M059J (cell line): ENCODE measurements around the gene SECISBP2L. TPM values are rescaled to one million over a fixed set of nuclear protein-coding genes. Genes with fewer than 3 reads are reported as not detected.

Experiments
- DNase-seq: peaks from one replicate; pipeline ENCODE4 v3.0.0-alpha.2; 2012; ENCODE audit warnings: low read depth
- total RNA-seq: library from RNA; depleted of rRNA; stranded (reverse); fragments of >200 nt; shearing (Covaris generic); gene quantifications from 2 replicates; pipeline ENCODE4 v1.2.3, GENCODE V29; 2014

SECISBP2L gene
- total RNA-seq, 1 experiment from 2014 or later = 19.7 TPM

GRCh38 chr15:49058559-49058958, 12.3 kb upstream of the SECISBP2L start:
- no peak for DNase-seq

DNA sequence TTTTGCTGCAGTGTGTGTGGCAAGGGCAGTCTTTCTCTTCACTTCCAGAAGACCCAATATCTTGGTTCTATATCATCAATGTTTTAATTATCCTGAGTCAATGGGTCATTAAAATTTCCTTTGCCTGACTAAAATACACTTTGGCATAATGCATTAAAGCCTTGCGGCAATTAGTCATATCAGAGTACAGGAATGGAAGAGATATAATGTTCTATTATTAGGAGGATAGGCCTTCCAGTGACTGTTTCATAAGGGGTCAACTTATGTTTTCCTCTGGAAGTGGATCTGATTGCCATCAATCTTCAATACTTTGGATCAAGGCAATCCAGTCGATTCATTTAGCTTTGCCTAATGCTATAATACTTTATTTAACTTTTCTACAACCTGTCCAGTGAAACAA, 9.4 kb upstream of the SECISBP2L start:
- no peak for DNase-seq

- DNase-seq = no peak
Measured at GRCh38 chr15:49052662-49053061, 6.4 kb upstream of the SECISBP2L start.

DNA sequence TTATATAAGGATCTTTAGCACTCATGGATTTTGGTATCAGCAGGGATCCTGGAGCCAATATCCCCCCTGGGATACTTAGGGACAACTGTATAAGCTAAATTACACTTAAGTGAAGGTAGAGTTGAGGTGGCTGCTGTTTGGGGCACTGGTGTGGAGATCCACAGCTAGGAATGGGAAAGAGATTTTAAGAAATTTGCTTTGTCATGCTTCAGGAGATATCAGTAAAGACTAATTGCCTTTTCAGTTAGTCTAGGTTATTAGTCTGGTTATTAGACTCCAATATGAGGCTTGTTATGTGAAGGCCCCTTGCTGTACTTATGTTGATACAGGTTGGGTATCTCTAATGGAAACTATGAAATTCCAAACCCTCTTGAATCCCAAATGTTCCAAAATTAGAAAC, 1.2 kb upstream of the SECISBP2L start:
- DNase-seq = no peak

GRCh38 chr15:49045751-49046219, 461 bp downstream of the SECISBP2L start:
- DNase-seq = peak; percentile 65

DNA sequence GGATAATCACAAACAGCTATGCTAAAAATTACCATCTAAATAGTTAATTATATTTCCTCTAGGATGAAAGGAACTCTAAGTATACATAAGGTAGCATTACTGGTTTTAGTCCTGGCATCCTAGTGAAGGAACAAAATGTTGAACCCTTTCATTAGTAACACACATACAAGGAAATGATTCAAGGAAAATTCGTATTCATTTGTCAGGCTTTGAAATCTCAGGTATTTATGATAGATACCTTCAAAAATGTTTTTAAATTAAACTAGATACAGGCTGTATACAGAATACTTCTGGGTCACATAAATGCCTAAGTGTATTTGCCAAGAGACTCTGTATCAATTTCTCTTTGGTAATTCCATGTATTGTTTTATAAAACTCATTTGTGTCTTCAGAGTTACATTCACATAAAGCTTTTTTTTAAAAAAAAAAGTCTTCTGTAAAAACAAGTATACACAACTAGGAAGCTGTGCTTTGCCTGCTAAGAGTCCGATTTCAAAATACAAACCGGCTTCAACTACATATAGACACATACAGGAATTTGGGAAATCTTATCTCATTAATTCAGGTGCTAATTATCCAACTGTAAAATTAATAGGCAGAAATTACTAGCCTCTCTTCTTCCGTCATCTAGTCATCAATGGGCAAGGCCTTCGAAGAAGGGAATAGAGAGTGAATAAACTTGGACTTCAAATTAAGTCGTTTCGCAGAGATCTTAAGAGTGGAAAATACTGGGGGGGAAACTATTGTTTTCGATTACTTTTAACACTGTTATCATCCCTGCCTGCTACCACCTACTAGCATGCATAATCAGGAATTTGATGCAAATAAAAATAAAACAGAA, 1.3 kb downstream of the SECISBP2L start:
- DNase-seq = no peak

- DNase-seq = no peak
Measured at GRCh38 chr15:49044002-49044401, 2.2 kb downstream of the SECISBP2L start.

GRCh38 chr15:49042165-49042564, 4.1 kb downstream of the SECISBP2L start:
- DNase-seq = no peak

DNA sequence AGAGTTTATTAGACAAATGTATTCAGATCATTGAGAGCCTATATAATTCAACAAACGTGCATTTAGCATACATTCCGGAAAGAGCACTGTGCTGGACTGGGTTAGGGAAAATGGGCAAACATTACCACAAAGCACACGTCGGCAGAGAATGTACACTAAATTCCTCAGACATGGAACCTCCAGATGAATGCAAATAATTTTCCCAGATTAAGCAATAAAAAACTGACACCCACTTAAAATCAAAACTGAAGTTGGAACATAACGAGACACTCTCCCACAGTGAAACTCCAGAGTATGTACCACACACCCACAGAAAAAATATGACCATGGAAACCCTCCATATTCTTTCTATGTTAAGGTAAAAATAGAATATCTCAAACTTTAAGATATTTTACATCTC, 4.8 kb downstream of the SECISBP2L start:
- no peak for DNase-seq

- DNase-seq = no peak
Measured at GRCh38 chr15:49040151-49040550, 6.1 kb downstream of the SECISBP2L start.

DNA sequence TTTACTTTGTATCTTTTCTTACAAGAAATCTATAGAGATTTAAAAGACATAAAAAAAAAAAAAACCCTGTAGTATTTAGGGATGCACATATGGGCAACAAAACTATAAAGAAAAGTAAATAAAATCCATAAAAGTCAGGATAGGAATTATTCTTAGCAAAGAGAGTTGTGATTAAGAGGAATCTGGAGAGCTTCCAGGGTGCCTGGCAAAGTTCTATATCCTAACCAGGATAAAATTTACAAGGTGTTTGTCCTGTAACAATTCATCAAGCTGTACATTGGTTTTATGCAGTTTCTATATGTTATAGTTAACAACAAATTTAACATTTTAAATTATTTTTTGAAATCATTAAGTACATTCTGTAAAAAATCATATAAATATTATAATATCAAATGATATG, 7.9 kb downstream of the SECISBP2L start:
- peak; percentile 21 for DNase-seq

- peak; percentile 21 for DNase-seq
Measured at GRCh38 chr15:49037546-49037940, 8.7 kb downstream of the SECISBP2L start.

DNA sequence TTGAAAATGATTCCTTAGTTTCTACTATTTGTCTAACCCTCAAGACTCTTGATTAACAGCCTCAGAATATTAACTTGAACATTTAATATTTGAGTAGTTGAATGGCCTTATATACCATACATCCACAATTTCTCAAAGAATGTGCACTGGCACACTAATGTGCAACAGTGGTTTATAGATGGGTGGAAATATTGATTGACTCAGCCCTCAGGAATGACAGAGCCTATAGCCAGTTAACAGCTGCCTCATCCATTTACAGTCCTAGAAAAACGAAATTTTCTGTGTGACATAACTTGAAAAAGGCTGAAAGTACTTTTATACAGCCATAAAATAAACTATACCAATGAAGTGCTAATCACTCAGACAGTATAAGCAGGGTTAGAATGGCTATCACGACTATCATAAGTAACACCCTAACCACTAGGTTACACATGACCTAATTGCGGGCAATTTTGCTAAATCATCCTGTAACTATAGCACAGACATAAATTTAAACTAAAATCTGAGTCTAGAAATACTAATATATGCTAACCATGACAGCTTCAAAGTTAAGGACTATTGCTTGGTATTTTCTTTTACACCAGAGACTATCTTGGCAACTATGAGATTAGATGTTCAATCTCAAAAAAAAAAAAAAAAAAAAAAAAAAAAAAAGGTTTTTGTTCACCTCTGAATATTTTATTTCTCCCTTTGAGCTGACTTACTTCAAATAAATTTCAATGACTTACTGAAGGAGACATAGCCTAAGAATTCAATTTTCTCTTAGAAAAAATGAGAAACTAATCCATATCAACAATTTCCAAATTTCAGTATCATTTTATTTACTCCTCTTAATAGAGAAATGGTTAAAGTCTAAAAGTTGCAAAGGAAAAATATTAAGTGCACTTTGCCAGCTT, 9.3 kb downstream of the SECISBP2L start:
- DNase-seq = peak; percentile 19

GRCh38 chr15:49035825-49036224, 10.4 kb downstream of the SECISBP2L start:
- DNase-seq = no peak

- no peak for DNase-seq
Measured at GRCh38 chr15:49032601-49033145, 13.6 kb downstream of the SECISBP2L start.

DNA sequence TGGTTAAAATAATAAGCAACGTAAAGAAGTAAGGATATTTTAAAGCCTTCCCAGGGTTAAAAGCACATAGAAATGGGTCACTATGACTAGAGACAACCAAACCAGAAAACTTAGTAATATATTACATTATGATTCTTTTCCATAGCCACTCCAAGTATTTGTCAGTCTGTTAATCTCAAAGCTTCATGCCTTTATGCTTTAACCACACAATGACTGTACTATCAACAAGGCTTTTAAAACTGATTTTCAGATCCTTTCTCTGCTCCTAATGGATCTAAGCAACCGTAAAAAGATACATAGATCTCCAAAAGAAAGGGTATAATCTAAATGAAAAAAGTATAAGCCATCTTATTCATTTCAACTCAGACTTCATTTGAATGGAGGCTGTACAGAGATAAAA, 14.4 kb downstream of the SECISBP2L start:
- no peak for DNase-seq

- DNase-seq = no peak
Measured at GRCh38 chr15:49026700-49027099, 19.5 kb downstream of the SECISBP2L start.

DNA sequence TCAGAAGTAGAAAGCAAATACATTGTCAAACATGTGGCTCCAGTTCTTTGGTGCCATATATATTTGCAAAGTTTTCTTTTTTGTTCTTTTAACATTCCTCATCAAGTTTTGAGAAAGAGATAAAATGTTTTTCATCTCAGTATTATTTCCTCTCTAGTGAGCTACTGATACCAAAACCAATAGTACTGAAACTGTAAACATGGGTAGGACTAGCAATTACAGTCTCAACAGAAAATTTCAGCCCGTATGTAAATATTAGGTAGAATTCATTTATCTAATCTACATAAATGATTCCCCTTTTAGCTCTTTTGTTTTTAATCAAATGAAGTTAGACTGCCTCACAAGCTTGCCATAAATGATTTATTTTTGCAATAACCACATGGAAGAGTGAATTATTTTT, 21.4 kb downstream of the SECISBP2L start:
- DNase-seq = no peak

DNA sequence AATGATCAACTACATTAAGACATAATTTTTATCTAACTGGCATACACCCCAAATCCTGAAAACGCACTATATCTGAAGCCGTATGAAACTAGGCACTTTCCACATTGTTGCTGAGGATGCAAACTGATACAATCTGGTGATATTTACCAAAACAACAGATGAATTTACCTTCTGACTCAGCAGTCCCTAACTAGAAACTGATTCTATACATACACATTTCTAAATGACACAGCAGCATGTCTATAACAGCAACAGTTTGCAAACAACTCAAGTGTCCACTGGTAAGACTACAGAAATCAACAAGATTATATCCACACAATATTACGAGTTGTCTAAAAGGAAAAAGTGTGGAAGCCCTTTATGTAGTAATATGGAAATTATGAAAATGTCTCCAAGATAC, 22.9 kb downstream of the SECISBP2L start:
- DNase-seq = no peak

- no peak for DNase-seq
Measured at GRCh38 chr15:49015896-49016295, 30.4 kb downstream of the SECISBP2L start.

DNA sequence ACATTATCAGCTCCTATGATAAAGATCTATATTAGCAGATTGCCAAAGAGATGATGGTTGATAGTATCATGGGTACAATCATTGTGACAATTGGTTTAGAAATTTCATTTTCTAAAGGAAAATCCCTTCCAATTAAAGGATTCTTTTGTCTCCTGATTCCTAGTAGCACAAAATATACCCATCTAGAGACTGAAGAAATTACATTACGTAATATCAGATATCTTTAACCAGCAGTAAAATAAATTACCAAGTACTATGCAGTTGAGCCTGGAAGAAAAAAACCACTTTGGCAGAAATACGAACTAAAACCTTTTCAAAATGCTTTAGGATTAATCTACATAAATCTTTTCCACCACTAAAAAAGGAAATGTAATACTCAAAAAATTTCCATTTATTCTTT, 46.9 kb downstream of the SECISBP2L start:
- DNase-seq = no peak

DNA sequence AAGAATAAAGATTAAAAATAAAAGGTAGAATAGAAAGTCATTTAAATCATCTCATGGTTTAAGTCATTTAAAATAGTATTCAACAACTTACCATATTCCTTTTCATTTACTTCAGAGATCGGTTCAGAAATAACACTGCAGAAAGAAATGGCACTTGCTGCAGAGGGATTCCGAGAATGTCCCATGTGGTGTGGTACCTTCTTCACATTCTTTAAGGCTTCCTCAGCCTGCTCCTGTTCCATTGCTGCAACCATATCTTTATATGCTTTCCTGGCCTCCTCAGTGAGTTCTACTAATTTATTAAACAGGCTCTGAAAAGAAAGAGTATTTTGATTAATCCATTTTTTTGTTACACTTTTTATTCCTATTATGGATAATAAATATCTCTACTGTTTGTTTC, 50.0 kb downstream of the SECISBP2L start:
- no peak for DNase-seq
